Thyroid gland (tissue), 4 donors: ENCODE results near the gene ZNF358. TPM values are rescaled to one million over a fixed set of nuclear protein-coding genes. Genes with fewer than 3 reads are reported as not detected.

Experiments used
- DNase-seq, 2 donors: peaks; one replicate each; pipeline ENCODE4 v3.0.0-alpha.2; 2019
- H3K27ac ChIP-seq, 3 donors: fragments of 200-600 bp; sonication (generic); 1 replicate in 2 of 3; 2 replicates in 1 of 3; pipeline ENCODE4 v1.5.1; 2016 to 2019; ENCODE audit warnings: mild to moderate bottlenecking in 1 of 3, moderate library complexity in 1 of 3
- H3K27me3 ChIP-seq: fragments of 200-600 bp; sonication (generic); one replicate; pipeline ENCODE4 v1.5.1; 2019
- H3K36me3 ChIP-seq, 2 donors: fragments of 200-600 bp; sonication (generic); one replicate each; pipeline ENCODE4 v1.5.1; 2016 to 2019
- H3K4me1 ChIP-seq, 2 donors: fragments of 200-600 bp; sonication (generic); one replicate each; pipeline ENCODE4 v1.5.1; 2017 to 2019
- H3K4me3 ChIP-seq, 3 donors: fragments of 200-600 bp; sonication (generic); replicated peaks in 1 of 3; 1 replicate in 2 of 3; 2 replicates in 1 of 3; pipeline ENCODE4 v1.5.1; 2016; ENCODE audit warnings: mild to moderate bottlenecking in 1 of 3
- H3K9me3 ChIP-seq: fragments of 200-600 bp; sonication (generic); one replicate; pipeline ENCODE4 v1.5.1; 2017
- CTCF ChIP-seq, 6 experiments: fragments of 200-600 bp in 3 of 6; fragments of 450-650 bp in 3 of 6; sonication (generic) in 3 of 6; IDR thresholded peaks; one replicate each; pipeline ENCODE4 v1.5.1; 2016 to 2019; ENCODE audit warnings: antibody characterized with exemption in 6 of 6, mild to moderate bottlenecking in 2 of 6, inconsistent platforms in 1 of 6, moderate library complexity in 1 of 6
- POLR2A ChIP-seq, 2 donors: fragments of 450-650 bp; IDR thresholded peaks; one replicate each; pipeline ENCODE4 v1.6.1; 2017; ENCODE audit warnings: antibody characterized with exemption in 2 of 2, mild to moderate bottlenecking in 2 of 2, moderate library complexity in 1 of 2
- WGBS, 2 donors: methylation state at CpG; one replicate each; pipeline ENCODE4 v1.1.5; 2017; 5-methylcytosine and 5-hydroxymethylcytosine counted together
- intact Hi-C: fragments of 100-400 bp; cut with DNase I; formaldehyde crosslinking; loops from one replicate; pipeline ENCODE4 v1.15.1; 2023
- total RNA-seq, 4 donors: library from RNA; depleted of rRNA; stranded (reverse); fragments of >200 nt; gene quantifications; one replicate each; pipeline ENCODE4 v1.2.3, GENCODE V29; 2016

The ZNF358 gene
- total RNA-seq, 4 donors from 2014 or later = 57.6 to 102 (median 69.5) TPM

GRCh38 chr19:7529610-7530490 lies 13.9 kb downstream of the ZNF358 start:
- DNase-seq = no peak
- 95 to 96% methylated on average over 30 to 33 of the region's 33 CpGs for WGBS, 2 donors
- Histone ChIP-seq H3K27me3 (no peaks in the 10 kb centered on the region), H3K4me1 (peaks cover 8% of the 10 kb centered on the region in 2 donors), H3K27ac (no peak overlapping the region), H3K4me3 (no peak overlapping the region), H3K36me3 (peaks cover 0 to 2% of the 10 kb centered on the region in 2 donors), H3K9me3 (no peaks in the 10 kb centered on the region)
- TF ChIP-seq POLR2A (IDR thresholded peaks at IDR 0.05) = no peak
- no peak for TF ChIP-seq CTCF (IDR thresholded peaks at IDR 0.05)
- intact Hi-C loops = loop anchor here (10.0 kb wide), 1 partner anchor 135 kb away; no protein-coding TSS in a partner anchor

- peak; percentile 58 to 61 for DNase-seq
- peak overlapping the region in 2 of 3 donors; percentile 40 to 71 for H3K4me3 ChIP-seq
- no peaks in the 10 kb centered on the region for H3K27me3 ChIP-seq
- TF ChIP-seq CTCF (IDR thresholded peaks at IDR 0.05) = no peak
- TF ChIP-seq POLR2A (IDR thresholded peaks at IDR 0.05) = no peak
- peak overlapping the region; percentile 80 to 92 (median 91) for H3K27ac ChIP-seq
- intact Hi-C loops = loop anchor here (10.0 kb wide), 1 partner anchor 139 kb away; no protein-coding TSS in a partner anchor
- peaks cover 13 to 17% of the 10 kb centered on the region in 2 donors for H3K4me1 ChIP-seq
- peaks cover under 1 to 6% of the 10 kb centered on the region in 2 donors for H3K36me3 ChIP-seq
- H3K9me3 ChIP-seq = no peaks in the 10 kb centered on the region
- WGBS, 2 donors = 12 to 13% methylated on average over 21 to 25 of the region's 30 CpGs
Observed at GRCh38 chr19:7533281-7533885, 17.5 kb downstream of the ZNF358 start.

- peak; percentile 86 to 89 for DNase-seq
- peaks cover 7 to 10% of the 10 kb centered on the region in 2 donors for H3K36me3 ChIP-seq
- H3K27me3 ChIP-seq = no peaks in the 10 kb centered on the region
- H3K4me3 ChIP-seq = peak overlapping the region; percentile 40 to 71 (median 42)
- TF ChIP-seq CTCF (IDR thresholded peaks at IDR 0.05) (no peak), POLR2A (IDR thresholded peaks at IDR 0.05) (peak in 1 of 2 donors; percentile 48)
- 0% methylated on average over 30 to 33 of the region's 41 CpGs for WGBS, 2 donors
- H3K4me1 ChIP-seq = peaks cover 13 to 17% of the 10 kb centered on the region in 2 donors
- intact Hi-C loops = loop anchor here (10.0 kb wide), 1 partner anchor 139 kb away; no protein-coding TSS in a partner anchor
- H3K27ac ChIP-seq = peak overlapping the region; percentile 80 to 92 (median 91)
- no peaks in the 10 kb centered on the region for H3K9me3 ChIP-seq
Observed at GRCh38 chr19:7533925-7534480, 18.1 kb downstream of the ZNF358 start.

GRCh38 chr19:7534531-7535046 lies 18.7 kb downstream of the ZNF358 start:
- H3K27ac ChIP-seq = peak overlapping the region; percentile 52 to 92 (median 91)
- peak; percentile 49 to 57 for DNase-seq
- peaks cover 11 to 12% of the 10 kb centered on the region in 2 donors for H3K36me3 ChIP-seq
- intact Hi-C loops = loop anchor here (10.0 kb wide), 1 partner anchor 140 kb away; no protein-coding TSS in a partner anchor
- WGBS, 2 donors = 0% methylated on average over 13 to 19 of the region's 27 CpGs
- TF ChIP-seq POLR2A (IDR thresholded peaks at IDR 0.05) (no peak), CTCF (IDR thresholded peaks at IDR 0.05) (no peak)
- H3K9me3 ChIP-seq = no peaks in the 10 kb centered on the region
- no peaks in the 10 kb centered on the region for H3K27me3 ChIP-seq
- peaks cover 13 to 17% of the 10 kb centered on the region in 2 donors for H3K4me1 ChIP-seq
- peak overlapping the region; percentile 34 to 71 (median 42) for H3K4me3 ChIP-seq
